ENCODE measurements around the gene RFX8.

- TF ChIP-seq CTCF (IDR thresholded peaks at IDR 0.05; ENCODE audit: low read length) (no peak), EZH2 (optimal IDR thresholded peaks at IDR 0.05; ENCODE audit: low read depth, low read length) (no peak)
Measured at GRCh38 chr2:101372792-101373191, 102.1 kb downstream of the RFX8 start.

Measured in MM.1S (cell line).